Fibroblast of mammary gland (primary cell): ENCODE measurements around the gene ME3.

Source experiments
- DNase-seq: peaks from one replicate; pipeline ENCODE4 v3.0.0-alpha.2; 2010; ENCODE audit warnings: low read depth
- H3K4me3 ChIP-seq: 2 replicates; pipeline ENCODE4 v1.5.1; 2011; ENCODE audit warnings: low read depth, mild to moderate bottlenecking, low read length, moderate library complexity; ENCODE audit not compliant: control insufficient read depth
- TF ChIP-seq, protein P1 (sequence below): conservative IDR thresholded peaks from 2 replicates; pipeline ENCODE4 v1.5.1; 2011; ENCODE audit warnings: low read depth, low read length, inconsistent platforms; ENCODE audit not compliant: control insufficient read depth, insufficient read depth

Gene ME3

DNA sequence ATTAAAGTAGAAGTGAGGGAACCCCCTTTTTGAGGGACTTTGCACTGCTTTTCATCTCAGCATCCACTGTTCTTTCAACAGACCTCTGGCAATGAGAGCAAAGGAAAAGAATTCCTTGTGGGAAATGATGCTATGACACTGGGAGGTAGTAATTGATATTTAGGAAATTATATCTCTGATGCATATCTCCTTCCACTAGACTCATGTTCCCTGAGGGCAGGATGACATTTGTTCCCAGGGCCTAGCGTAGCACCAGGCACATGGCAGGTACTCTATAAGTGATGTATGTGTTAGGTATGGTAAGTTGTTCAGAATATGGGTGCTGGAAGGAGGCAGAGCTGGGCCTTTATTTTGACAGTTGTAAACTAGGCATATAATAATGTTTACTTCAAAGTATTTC is 154.9 kb downstream of the ME3 start:
- no peak for DNase-seq
- no peak overlapping the region for H3K4me3 ChIP-seq
- TF ChIP-seq, protein P1, sequence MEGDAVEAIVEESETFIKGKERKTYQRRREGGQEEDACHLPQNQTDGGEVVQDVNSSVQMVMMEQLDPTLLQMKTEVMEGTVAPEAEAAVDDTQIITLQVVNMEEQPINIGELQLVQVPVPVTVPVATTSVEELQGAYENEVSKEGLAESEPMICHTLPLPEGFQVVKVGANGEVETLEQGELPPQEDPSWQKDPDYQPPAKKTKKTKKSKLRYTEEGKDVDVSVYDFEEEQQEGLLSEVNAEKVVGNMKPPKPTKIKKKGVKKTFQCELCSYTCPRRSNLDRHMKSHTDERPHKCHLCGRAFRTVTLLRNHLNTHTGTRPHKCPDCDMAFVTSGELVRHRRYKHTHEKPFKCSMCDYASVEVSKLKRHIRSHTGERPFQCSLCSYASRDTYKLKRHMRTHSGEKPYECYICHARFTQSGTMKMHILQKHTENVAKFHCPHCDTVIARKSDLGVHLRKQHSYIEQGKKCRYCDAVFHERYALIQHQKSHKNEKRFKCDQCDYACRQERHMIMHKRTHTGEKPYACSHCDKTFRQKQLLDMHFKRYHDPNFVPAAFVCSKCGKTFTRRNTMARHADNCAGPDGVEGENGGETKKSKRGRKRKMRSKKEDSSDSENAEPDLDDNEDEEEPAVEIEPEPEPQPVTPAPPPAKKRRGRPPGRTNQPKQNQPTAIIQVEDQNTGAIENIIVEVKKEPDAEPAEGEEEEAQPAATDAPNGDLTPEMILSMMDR: no peak

DNA sequence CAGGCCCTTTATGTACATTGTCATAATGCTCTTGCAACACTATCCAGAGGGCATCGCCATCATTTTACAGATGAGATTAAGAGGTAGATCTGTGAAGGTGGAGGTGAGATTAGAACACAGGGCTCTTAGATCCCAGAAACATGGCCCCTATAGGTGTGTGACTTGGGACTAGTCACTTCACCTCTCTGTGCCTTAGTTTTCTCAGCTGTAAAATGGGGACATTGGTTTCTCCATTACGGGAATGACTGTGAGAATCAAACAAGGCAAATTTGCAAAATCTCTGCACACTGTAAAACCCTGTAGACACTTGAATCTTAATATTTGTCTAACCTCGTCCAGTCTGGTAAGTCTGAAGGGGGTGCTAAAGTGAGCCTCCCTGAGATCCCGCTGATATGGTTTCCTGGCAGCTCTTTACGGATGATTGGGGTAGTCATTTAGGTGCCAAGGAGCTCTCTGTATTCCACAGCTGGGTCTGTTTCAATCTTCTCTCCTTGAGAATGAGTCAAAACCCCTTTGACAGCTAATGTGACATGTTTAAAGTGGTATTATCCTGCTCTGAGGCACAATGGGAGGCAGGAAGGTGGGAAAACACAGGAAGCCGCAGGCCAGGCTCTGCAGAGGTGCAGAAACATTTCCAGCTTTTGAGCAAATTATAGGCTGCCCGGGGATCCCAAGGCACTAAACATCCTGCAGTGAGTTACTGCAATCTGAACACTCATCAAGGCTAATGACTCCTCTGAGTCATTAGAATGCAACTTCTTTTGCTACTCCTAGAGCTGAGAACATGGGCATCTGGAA is 156.9 kb downstream of the ME3 start:
- no peak overlapping the region for H3K4me3 ChIP-seq
- peak; percentile 91 for DNase-seq
- TF ChIP-seq, protein P1: no peak

DNA sequence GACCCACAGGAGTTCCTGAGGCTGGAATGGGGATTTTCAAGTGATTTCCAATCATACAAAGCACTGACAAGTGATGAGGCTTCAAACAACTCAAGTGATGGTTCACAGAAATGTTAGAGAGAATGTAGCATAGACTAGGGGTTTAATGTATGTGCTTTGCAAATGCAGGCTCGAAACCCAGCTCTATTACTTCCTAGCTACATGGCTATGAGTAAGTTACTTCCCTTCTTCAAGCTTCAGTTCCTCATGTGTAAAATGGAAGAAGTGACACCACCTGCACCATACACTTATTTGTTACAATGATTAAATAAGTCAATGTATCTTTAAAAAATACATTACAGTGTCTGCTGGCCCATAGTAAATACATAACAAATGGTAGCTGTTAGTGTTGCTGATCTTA is 158.0 kb downstream of the ME3 start:
- DNase-seq: no peak
- H3K4me3 ChIP-seq: no peak overlapping the region
- TF ChIP-seq, protein P1: no peak

DNA sequence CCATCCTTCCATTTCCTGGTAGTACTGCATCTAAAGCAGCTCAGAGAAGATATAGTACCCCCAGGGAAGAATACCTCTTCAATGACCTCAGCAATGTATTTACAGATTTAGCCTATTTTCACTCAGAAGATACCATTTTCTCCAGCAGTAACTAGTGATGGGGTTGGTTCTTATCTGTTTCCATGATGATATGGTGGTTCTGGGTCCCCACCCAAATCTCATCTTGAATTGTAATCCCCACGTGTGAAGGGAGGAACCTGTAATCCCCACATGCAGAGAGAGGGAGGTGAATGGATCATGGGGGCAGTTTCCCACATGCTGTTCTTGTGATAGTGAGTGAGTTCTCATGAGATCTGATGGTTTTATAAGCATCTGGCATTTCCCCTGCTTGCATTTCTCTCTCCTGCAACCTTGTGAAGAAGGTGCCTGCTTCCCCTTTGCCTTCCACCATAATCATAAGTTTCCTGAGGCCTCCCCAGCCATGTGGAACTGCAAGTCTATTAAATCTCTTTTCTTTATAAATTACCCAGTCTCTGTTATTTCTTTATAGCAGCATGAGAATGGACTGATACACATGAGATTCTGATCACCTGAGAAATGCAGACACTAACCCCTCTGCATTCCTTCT is 158.6 kb downstream of the ME3 start:
- no peak overlapping the region for H3K4me3 ChIP-seq
- DNase-seq: no peak
- TF ChIP-seq, protein P1: no peak

DNA sequence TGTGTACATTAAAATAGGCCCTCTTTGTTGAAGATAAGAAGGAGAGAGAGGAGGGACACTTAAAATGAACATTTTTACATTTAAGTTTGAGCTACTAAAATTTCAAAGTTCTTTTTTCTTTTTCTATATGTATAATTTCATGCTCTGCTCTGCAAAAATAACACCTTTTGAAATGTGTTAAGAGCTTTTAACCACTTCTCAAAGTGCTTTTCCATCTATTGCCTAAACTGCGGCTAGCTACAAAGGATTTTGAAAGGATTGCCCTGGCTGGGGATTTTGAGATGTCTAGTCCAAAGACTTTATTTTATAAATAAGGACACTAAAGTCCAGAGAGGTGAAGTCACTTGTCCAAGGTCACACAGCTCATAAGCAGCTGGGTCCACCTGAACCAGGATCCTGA is 159.3 kb downstream of the ME3 start:
- H3K4me3 ChIP-seq: no peak overlapping the region
- TF ChIP-seq, protein P1: no peak
- DNase-seq: no peak

DNA sequence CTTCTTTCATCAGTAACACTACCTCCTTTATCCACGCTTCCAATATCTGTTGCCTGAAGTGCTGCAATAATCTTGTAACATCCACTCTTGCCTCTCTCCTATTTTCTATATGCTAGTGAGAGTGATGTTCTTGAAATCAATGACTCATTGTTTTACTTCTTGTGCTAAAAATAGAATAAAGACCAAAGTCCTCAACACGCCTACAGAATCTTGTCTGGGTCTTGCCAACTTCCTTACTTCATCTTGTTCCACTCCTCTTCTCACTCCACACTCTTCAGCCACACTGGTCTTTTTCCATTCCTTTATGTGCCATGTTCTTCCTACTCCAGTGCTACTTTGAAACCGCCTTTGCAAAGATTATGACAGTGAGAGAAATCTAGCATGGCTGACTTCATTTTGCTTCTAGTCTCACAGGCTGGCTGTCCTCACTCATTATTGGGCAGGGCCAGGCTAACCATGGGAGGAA is 161.3 kb downstream of the ME3 start:
- DNase-seq: peak; percentile 79
- TF ChIP-seq, protein P1: no peak

More for the DNA sequence above, 161.3 kb downstream of the ME3 start:
- no peak overlapping the region for H3K4me3 ChIP-seq
